Tibial nerve (tissue), 4 donors: Measurements from ENCODE around the gene LGALS4. TPM values are rescaled to one million over a fixed set of nuclear protein-coding genes. Genes with fewer than 3 reads are reported as not detected.
"Not testable (repeated sequence)": the region's sequence is repeated elsewhere in the genome, so short reads cannot be mapped to it uniquely, and the experiment has no call there.

Experiments
- DNase-seq, 2 donors: peaks; one replicate each; pipeline ENCODE4 v3.0.0-alpha.2; 2019; ENCODE audit warnings: low spot score in 2 of 2
- H3K27ac ChIP-seq, 4 donors: fragments of 200-600 bp; sonication (generic) in 3 of 4; one replicate each; pipeline ENCODE4 v1.5.1; 2017 to 2019; ENCODE audit warnings: mild to moderate bottlenecking in 1 of 4
- H3K27me3 ChIP-seq, 2 donors: fragments of 200-600 bp; sonication (generic) in 1 of 2; one replicate each; pipeline versions ENCODE4 v1.5.1 to v1.6.0; 2017 to 2019
- H3K36me3 ChIP-seq, 3 donors: fragments of 200-600 bp; sonication (generic); one replicate each; pipeline ENCODE4 v1.5.1; 2018 to 2019
- H3K4me1 ChIP-seq, 4 donors: fragments of 200-600 bp; sonication (generic) in 3 of 4; one replicate each; pipeline ENCODE4 v1.5.1; 2017 to 2019
- H3K4me3 ChIP-seq, 4 donors: fragments of 200-600 bp; sonication (generic) in 3 of 4; one replicate each; pipeline ENCODE4 v1.5.1; 2017 to 2019; ENCODE audit warnings: mild to moderate bottlenecking in 1 of 4, moderate library complexity in 1 of 4
- H3K9me3 ChIP-seq, 4 donors: fragments of 200-600 bp; sonication (generic) in 3 of 4; one replicate each; pipeline ENCODE4 v1.5.1; 2017 to 2019
- CTCF ChIP-seq, 5 experiments: fragments of 200-600 bp in 3 of 5; fragments of 450-650 bp in 2 of 5; sonication (generic) in 3 of 5; IDR thresholded peaks; one replicate each; pipeline ENCODE4 v1.5.1; 2016 to 2019; ENCODE audit warnings: antibody characterized with exemption in 5 of 5, mild to moderate bottlenecking in 3 of 5, moderate library complexity in 2 of 5
- EP300 ChIP-seq, 2 donors: sonication (generic); formaldehyde crosslinking; IDR thresholded peaks; one replicate each; pipeline ENCODE4 v1.6.1; 2017; ENCODE audit warnings: antibody characterized with exemption in 2 of 2, mild to moderate bottlenecking in 1 of 2
- POLR2A ChIP-seq, 2 donors: fragments of 450-650 bp; IDR thresholded peaks; one replicate each; pipeline ENCODE4 v1.6.1; 2017; ENCODE audit warnings: antibody characterized with exemption in 2 of 2, mild to moderate bottlenecking in 2 of 2, moderate library complexity in 2 of 2
- WGBS, 2 donors: methylation state at CpG; one replicate each; pipeline ENCODE4 v1.1.5; 2018; 5-methylcytosine and 5-hydroxymethylcytosine counted together
- total RNA-seq, 4 donors: library from RNA; depleted of rRNA; stranded (reverse); fragments of >200 nt; gene quantifications; one replicate each; pipeline ENCODE4 v1.1.0, GENCODE V29; 2016

The LGALS4 gene
- total RNA-seq, 4 donors from 2014 or later: 0.20 to 2.1 (median 0.63) TPM; not detected in 1

- Histone ChIP-seq H3K9me3 (no peaks in the 10 kb centered on the region), H3K27me3 (no peaks in the 10 kb centered on the region), H3K36me3 (peaks cover 0 to 37% (median 5%) of the 10 kb centered on the region in 3 donors), H3K27ac (no peak overlapping the region), H3K4me1 (no peaks in the 10 kb centered on the region), H3K4me3 (no peak overlapping the region)
- no peak for DNase-seq
- 92 to 93% methylated on average over 10 of the region's 10 CpGs for WGBS, 2 donors
- TF ChIP-seq EP300 (IDR thresholded peaks at IDR 0.05) (no peak), CTCF (IDR thresholded peaks at IDR 0.05) (no peak), POLR2A (IDR thresholded peaks at IDR 0.05) (no peak)
Measured at GRCh38 chr19:38799104-38799503, 13.6 kb downstream of the LGALS4 start.

GRCh38 chr19:38797781-38798180, 15.0 kb downstream of the LGALS4 start:
- WGBS, 2 donors: 95% methylated on average over 11 of the region's 33 CpGs; no CpG with 5 or more reads in 1 of the 2 donors
- H3K36me3 ChIP-seq: peaks cover 0 to 26% (median 0%) of the 10 kb centered on the region in 3 donors
- DNase-seq: not testable (repeated sequence)

GRCh38 chr19:38796154-38796553, 16.6 kb downstream of the LGALS4 start:
- Histone ChIP-seq H3K4me1 (peaks cover 0 to 6% (median 0%) of the 10 kb centered on the region in 4 donors), H3K27me3 (no peaks in the 10 kb centered on the region), H3K4me3 (no peak overlapping the region), H3K27ac (no peak overlapping the region), H3K9me3 (no peaks in the 10 kb centered on the region), H3K36me3 (peaks cover 0 to 12% (median 0%) of the 10 kb centered on the region in 3 donors)
- WGBS, 2 donors: 40 to 67% methylated on average over 2 of the region's 2 CpGs
- TF ChIP-seq POLR2A (IDR thresholded peaks at IDR 0.05) (no peak), CTCF (IDR thresholded peaks at IDR 0.05) (no peak), EP300 (IDR thresholded peaks at IDR 0.05) (no peak)
- DNase-seq: no peak

More at GRCh38 chr19:38797781-38798180, 15.0 kb downstream of the LGALS4 start:
- not testable (repeated sequence) for H3K9me3 ChIP-seq, H3K4me1 ChIP-seq, H3K27me3 ChIP-seq, H3K4me3 ChIP-seq, H3K27ac ChIP-seq

- Histone ChIP-seq H3K36me3 (peaks cover 0 to 6% (median 0%) of the 10 kb centered on the region in 3 donors), H3K9me3 (no peaks in the 10 kb centered on the region), H3K4me1 (peaks cover 0 to 6% (median 0%) of the 10 kb centered on the region in 4 donors), H3K27ac (no peak overlapping the region), H3K4me3 (no peak overlapping the region), H3K27me3 (no peaks in the 10 kb centered on the region)
- DNase-seq: no peak
- WGBS, 2 donors: 91 to 93% methylated on average over 4 of the region's 4 CpGs
- no peak for TF ChIP-seq EP300 (IDR thresholded peaks at IDR 0.05)
- no peak for TF ChIP-seq POLR2A (IDR thresholded peaks at IDR 0.05)
- TF ChIP-seq CTCF (IDR thresholded peaks at IDR 0.05): no peak
Measured at GRCh38 chr19:38795549-38795948, 17.2 kb downstream of the LGALS4 start.

- Histone ChIP-seq H3K36me3 (no peaks in the 10 kb centered on the region), H3K9me3 (no peaks in the 10 kb centered on the region), H3K27ac (no peak overlapping the region), H3K27me3 (no peaks in the 10 kb centered on the region), H3K4me1 (peaks cover 0 to 6% (median 0%) of the 10 kb centered on the region in 4 donors), H3K4me3 (no peak overlapping the region)
- no peak for DNase-seq
- no peak for TF ChIP-seq EP300 (IDR thresholded peaks at IDR 0.05)
- TF ChIP-seq CTCF (IDR thresholded peaks at IDR 0.05): no peak
- TF ChIP-seq POLR2A (IDR thresholded peaks at IDR 0.05): no peak
- 91 to 93% methylated on average over 5 of the region's 5 CpGs for WGBS, 2 donors
Measured at GRCh38 chr19:38793671-38794070, 19.1 kb downstream of the LGALS4 start.

- no peaks in the 10 kb centered on the region for H3K9me3 ChIP-seq
- no peaks in the 10 kb centered on the region for H3K36me3 ChIP-seq
- H3K27ac ChIP-seq: no peak overlapping the region
- DNase-seq: no peak
- H3K27me3 ChIP-seq: no peaks in the 10 kb centered on the region
- H3K4me1 ChIP-seq: peaks cover 0 to 6% (median 0%) of the 10 kb centered on the region in 4 donors
- no peak overlapping the region for H3K4me3 ChIP-seq
- WGBS, 2 donors: 68 to 71% methylated on average over 8 of the region's 8 CpGs
- TF ChIP-seq EP300 (IDR thresholded peaks at IDR 0.05) (no peak), CTCF (IDR thresholded peaks at IDR 0.05) (no peak), POLR2A (IDR thresholded peaks at IDR 0.05) (no peak)
Measured at GRCh38 chr19:38793177-38793576, 19.6 kb downstream of the LGALS4 start.
